ENCODE data around the gene CD2AP. TPM values are rescaled to one million over a fixed set of nuclear protein-coding genes. Genes with fewer than 3 reads are reported as not detected.

CD2AP gene
- total RNA-seq, 2 donors from 2014 or later, result 58.1 to 62.4 TPM

GRCh38 chr6:47629954-47630353 lies 152.4 kb downstream of the CD2AP start:
- no peak overlapping the region for H3K27ac Mint-ChIP-seq
- Histone ChIP-seq H3K4me1 (ENCODE audit: control insufficient read depth, insufficient read depth, low read length) (peaks cover 14% of the 10 kb centered on the region), H3K36me3 (ENCODE audit: control insufficient read depth, insufficient read depth, low read length) (peaks cover 18% of the 10 kb centered on the region), H3K27ac (ENCODE audit: low read depth, low read length) (no peak overlapping the region), H3K9ac (ENCODE audit: extremely low read depth, low read length, poor library complexity, severe bottlenecking) (no peak overlapping the region), H3K4me3 (ENCODE audit: low read length) (no peak overlapping the region), H3K27me3 (ENCODE audit: control insufficient read depth, insufficient read depth, low read length, poor library complexity, severe bottlenecking) (no peaks in the 10 kb centered on the region), H3K9me3 (ENCODE audit: control insufficient read depth, low read length) (peaks cover 1% of the 10 kb centered on the region)
- H3K27me3 Mint-ChIP-seq (ENCODE audit: insufficient read depth), result no peaks in the 10 kb centered on the region
- H3K4me3 Mint-ChIP-seq, result no peak overlapping the region
- H3K36me3 Mint-ChIP-seq (ENCODE audit: low read depth), result peaks cover 2% of the 10 kb centered on the region
- peaks cover 33% of the 10 kb centered on the region for H3K4me1 Mint-ChIP-seq
- no peak for DNase-seq
- peaks cover 3% of the 10 kb centered on the region for H3K9me3 Mint-ChIP-seq
- 98 to 100% methylated on average over 3 to 4 of the region's 4 CpGs for WGBS, 2 experiments (ENCODE audit: insufficient coverage in 1 of 2, insufficient read length in 1 of 2)
- TF ChIP-seq CTCF (conservative IDR thresholded peaks at IDR 0.05), result no peak

GRCh38 chr6:47630587-47630986 lies 153.0 kb downstream of the CD2AP start:
- Mint-ChIP-seq H3K27ac (no peak overlapping the region), H3K36me3 (ENCODE audit: low read depth) (no peaks in the 10 kb centered on the region), H3K9me3 (peaks cover 7% of the 10 kb centered on the region), H3K4me1 (peaks cover 33% of the 10 kb centered on the region), H3K27me3 (ENCODE audit: insufficient read depth) (no peaks in the 10 kb centered on the region), H3K4me3 (no peak overlapping the region)
- Histone ChIP-seq H3K27me3 (ENCODE audit: control insufficient read depth, insufficient read depth, low read length, poor library complexity, severe bottlenecking) (no peaks in the 10 kb centered on the region), H3K27ac (ENCODE audit: low read depth, low read length) (no peak overlapping the region), H3K9ac (ENCODE audit: extremely low read depth, low read length, poor library complexity, severe bottlenecking) (no peak overlapping the region), H3K4me3 (ENCODE audit: low read length) (no peak overlapping the region), H3K4me1 (ENCODE audit: control insufficient read depth, insufficient read depth, low read length) (peaks cover 17% of the 10 kb centered on the region), H3K36me3 (ENCODE audit: control insufficient read depth, insufficient read depth, low read length) (peaks cover 14% of the 10 kb centered on the region), H3K9me3 (ENCODE audit: control insufficient read depth, low read length) (peaks cover 6% of the 10 kb centered on the region)
- TF ChIP-seq CTCF (conservative IDR thresholded peaks at IDR 0.05), result no peak
- no peak for DNase-seq
- 86 to 89% methylated on average over 3 of the region's 3 CpGs for WGBS, 2 experiments (ENCODE audit: insufficient coverage in 1 of 2, insufficient read length in 1 of 2)

GRCh38 chr6:47631269-47631772 lies 153.7 kb downstream of the CD2AP start:
- WGBS, 2 experiments (ENCODE audit: insufficient coverage in 1 of 2, insufficient read length in 1 of 2), result 63% methylated on average over 6 of the region's 6 CpGs; no CpG with 5 or more reads in 1 of the 2 experiments
- Histone ChIP-seq H3K27me3 (ENCODE audit: control insufficient read depth, insufficient read depth, low read length, poor library complexity, severe bottlenecking) (no peaks in the 10 kb centered on the region), H3K27ac (ENCODE audit: low read depth, low read length) (no peak overlapping the region), H3K4me1 (ENCODE audit: control insufficient read depth, insufficient read depth, low read length) (peaks cover 17% of the 10 kb centered on the region), H3K4me3 (ENCODE audit: low read length) (no peak overlapping the region), H3K9me3 (ENCODE audit: control insufficient read depth, low read length) (peaks cover 6% of the 10 kb centered on the region), H3K9ac (ENCODE audit: extremely low read depth, low read length, poor library complexity, severe bottlenecking) (no peak overlapping the region), H3K36me3 (ENCODE audit: control insufficient read depth, insufficient read depth, low read length) (peaks cover 7% of the 10 kb centered on the region)
- no peak overlapping the region for H3K4me3 Mint-ChIP-seq
- peak; percentile 69 for DNase-seq
- peaks cover 33% of the 10 kb centered on the region for H3K4me1 Mint-ChIP-seq
- H3K27me3 Mint-ChIP-seq (ENCODE audit: insufficient read depth), result no peaks in the 10 kb centered on the region
- H3K36me3 Mint-ChIP-seq (ENCODE audit: low read depth), result peaks cover 2% of the 10 kb centered on the region
- no peak overlapping the region for H3K27ac Mint-ChIP-seq
- peak; percentile 82 for TF ChIP-seq CTCF (conservative IDR thresholded peaks at IDR 0.05)
- H3K9me3 Mint-ChIP-seq, result peaks cover 14% of the 10 kb centered on the region

Measured in endodermal cell (in vitro differentiated cells).